Subcutaneous abdominal adipose tissue (tissue), 5 donors: ENCODE data around the gene MRGPRF.
"Not testable (repeated sequence)": the region's sequence is repeated elsewhere in the genome, so short reads cannot be mapped to it uniquely, and the experiment has no call there.

Experiments used
- H3K27ac ChIP-seq: one replicate; pipeline ENCODE4 v1.7.0; 2013; ENCODE audit warnings: low read depth, mild to moderate bottlenecking, inconsistent platforms, low read length, moderate library complexity
- H3K27me3 ChIP-seq, 5 donors: one replicate each; pipeline ENCODE4 v1.7.0; 2013; ENCODE audit warnings: low read length in 5 of 5, inconsistent platforms in 1 of 5; ENCODE audit not compliant: control insufficient read depth in 5 of 5, insufficient read depth in 4 of 5
- H3K36me3 ChIP-seq, 5 donors: one replicate each; pipeline ENCODE4 v1.7.0; 2013; ENCODE audit warnings: low read length in 5 of 5; ENCODE audit not compliant: control insufficient read depth in 5 of 5, insufficient read depth in 5 of 5
- H3K4me1 ChIP-seq, 5 donors: one replicate each; pipeline ENCODE4 v1.7.0; 2013; ENCODE audit warnings: low read length in 5 of 5, mild to moderate bottlenecking in 3 of 5, moderate library complexity in 1 of 5; ENCODE audit not compliant: control insufficient read depth in 5 of 5, insufficient read depth in 5 of 5
- H3K4me3 ChIP-seq, 5 donors: one replicate each; pipeline ENCODE4 v1.7.0; 2013; ENCODE audit warnings: low read length in 5 of 5, low read depth in 1 of 5
- H3K9ac ChIP-seq, 5 donors: one replicate each; pipeline ENCODE4 v1.7.0; 2013; ENCODE audit warnings: low read length in 5 of 5, mild to moderate bottlenecking in 4 of 5, moderate library complexity in 3 of 5
- H3K9me3 ChIP-seq, 5 donors: one replicate each; pipeline ENCODE4 v1.7.0; 2013; ENCODE audit warnings: low read length in 5 of 5; ENCODE audit not compliant: control insufficient read depth in 5 of 5
- donor health status: healthy.
- donor health status: healthy.
- donor health status: healthy.
- donor health status: healthy.
- donor health status: healthy.

The MRGPRF gene

GRCh38 chr11:69003301-69003865, 9.7 kb downstream of the MRGPRF start:
- H3K27me3 ChIP-seq = peaks cover 0 to 5% (median 0%) of the 10 kb centered on the region in 5 donors
- H3K27ac ChIP-seq = no peak overlapping the region
- no peaks in the 10 kb centered on the region for H3K9me3 ChIP-seq
- H3K4me1 ChIP-seq = peaks cover 2 to 45% (median 28%) of the 10 kb centered on the region in 5 donors
- H3K9ac ChIP-seq = no peak overlapping the region
- H3K4me3 ChIP-seq = no peak overlapping the region
- peaks cover 0 to 34% (median 4%) of the 10 kb centered on the region in 5 donors for H3K36me3 ChIP-seq

DNA sequence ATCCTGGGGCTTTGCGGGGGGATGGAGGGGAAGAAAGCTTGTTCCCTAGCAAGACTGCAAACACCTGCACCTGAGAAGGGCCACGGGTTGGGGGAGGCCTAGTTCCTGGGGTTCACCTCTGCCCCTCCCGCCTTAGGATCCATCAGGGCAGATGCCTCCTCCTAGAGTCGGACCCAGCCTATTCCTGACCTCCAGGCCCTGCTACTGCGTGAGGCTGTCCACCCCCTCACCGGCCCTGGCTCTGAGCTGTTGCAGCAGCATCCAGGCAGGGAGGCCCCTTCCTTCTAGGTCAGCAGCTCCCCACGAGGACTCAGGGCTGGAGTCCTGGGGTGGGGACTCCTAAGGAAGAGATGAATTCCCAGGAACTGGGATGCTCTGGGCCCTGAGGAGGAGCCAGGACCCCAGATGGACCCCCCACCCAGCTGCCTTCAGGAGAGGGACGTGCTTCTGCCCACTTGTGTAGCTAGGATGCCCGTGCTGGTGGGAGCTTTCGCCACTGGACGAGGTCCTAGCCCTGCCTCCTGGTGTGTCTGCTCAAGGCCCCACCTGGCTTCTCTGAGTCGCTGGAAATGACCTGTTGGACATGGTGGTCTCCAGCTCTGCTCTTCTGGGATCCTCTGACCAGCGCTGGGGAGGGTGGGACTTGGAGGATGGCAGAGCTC, 10.3 kb downstream of the MRGPRF start:
- no peak overlapping the region for H3K9ac ChIP-seq

DNA sequence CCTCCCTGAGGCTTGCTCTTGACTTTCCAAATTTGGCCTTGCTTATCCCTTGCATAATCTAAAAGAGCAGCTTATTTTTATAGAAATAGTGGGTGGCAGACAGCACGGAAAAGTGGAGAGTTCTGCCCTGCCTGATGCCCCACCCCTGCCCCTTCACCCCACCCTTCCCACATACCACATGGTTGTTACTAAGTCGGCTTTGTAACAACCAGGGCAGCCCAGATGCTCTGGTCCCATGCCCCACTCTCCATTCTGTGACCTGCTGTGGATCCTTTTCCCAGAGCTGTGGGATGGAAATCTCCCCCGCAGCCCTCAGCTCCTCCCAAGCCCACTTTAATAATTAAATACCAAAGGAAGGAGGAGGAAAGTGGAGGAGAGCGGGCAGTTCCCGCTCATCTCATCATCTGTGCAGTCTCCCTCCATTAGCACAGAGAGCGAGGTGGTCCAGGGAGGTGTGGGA, 10.9 kb downstream of the MRGPRF start:
- no peak overlapping the region for H3K9ac ChIP-seq
- H3K27me3 ChIP-seq = peaks cover 0 to 5% (median 0%) of the 10 kb centered on the region in 5 donors
- H3K4me1 ChIP-seq = peaks cover 0 to 39% (median 24%) of the 10 kb centered on the region in 5 donors
- no peak overlapping the region for H3K27ac ChIP-seq
- no peaks in the 10 kb centered on the region for H3K9me3 ChIP-seq
- H3K36me3 ChIP-seq = peaks cover 0 to 34% (median 4%) of the 10 kb centered on the region in 5 donors
- H3K4me3 ChIP-seq = no peak overlapping the region

More for the DNA sequence above, 10.3 kb downstream of the MRGPRF start:
- Histone ChIP-seq H3K4me3 (no peak overlapping the region), H3K36me3 (peaks cover 0 to 34% (median 4%) of the 10 kb centered on the region in 5 donors), H3K27ac (no peak overlapping the region), H3K9me3 (no peaks in the 10 kb centered on the region), H3K27me3 (peaks cover 0 to 5% (median 0%) of the 10 kb centered on the region in 5 donors), H3K4me1 (peaks cover 0 to 43% (median 28%) of the 10 kb centered on the region in 5 donors)

DNA sequence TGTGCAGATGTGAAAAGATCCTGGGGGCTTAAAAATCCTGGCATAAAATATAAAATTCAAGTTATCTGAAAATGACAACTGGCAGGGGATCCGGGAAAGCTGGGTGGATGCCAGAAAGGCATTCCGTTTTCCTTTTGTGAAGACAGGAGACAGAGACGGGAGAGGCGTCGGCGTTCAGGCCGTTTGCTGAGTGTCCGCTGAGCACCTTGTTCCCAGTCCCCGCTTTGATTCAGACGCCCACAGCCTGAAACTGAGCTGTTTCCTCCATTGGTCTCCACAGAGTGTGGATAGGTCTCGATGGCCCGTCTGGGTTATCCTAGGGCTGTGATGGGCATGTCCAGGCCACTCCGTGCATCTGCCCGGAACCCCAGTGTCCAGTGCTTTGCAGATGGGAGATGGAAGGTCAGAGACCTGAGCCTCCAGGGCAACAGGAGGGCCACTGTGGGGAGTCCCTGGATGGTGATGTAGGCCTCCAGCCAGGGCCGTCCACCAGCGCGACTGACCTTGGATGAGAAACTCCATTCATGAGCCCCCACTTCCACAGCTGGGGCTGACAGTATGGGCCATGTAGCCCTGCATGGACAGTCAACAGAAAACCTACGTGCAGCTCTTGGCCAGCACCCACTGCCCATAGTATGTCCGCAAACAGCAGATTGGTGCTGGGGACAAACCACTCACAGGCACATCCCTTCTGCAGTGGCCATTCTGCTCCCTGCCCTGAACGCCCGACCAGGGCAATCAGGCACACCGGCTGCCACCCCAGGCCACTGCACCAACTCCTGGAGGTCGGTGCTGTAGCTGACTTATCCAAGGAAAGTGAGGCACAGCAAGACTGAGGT, 11.6 kb downstream of the MRGPRF start:
- H3K27me3 ChIP-seq = peaks cover 0 to 5% (median 0%) of the 10 kb centered on the region in 5 donors
- H3K9ac ChIP-seq = no peak overlapping the region
- no peak overlapping the region for H3K4me3 ChIP-seq
- peak overlapping the region; percentile 32 for H3K27ac ChIP-seq
- peaks cover 0 to 34% (median 4%) of the 10 kb centered on the region in 5 donors for H3K36me3 ChIP-seq
- peaks cover 0 to 35% (median 24%) of the 10 kb centered on the region in 5 donors for H3K4me1 ChIP-seq
- H3K9me3 ChIP-seq = no peaks in the 10 kb centered on the region

DNA sequence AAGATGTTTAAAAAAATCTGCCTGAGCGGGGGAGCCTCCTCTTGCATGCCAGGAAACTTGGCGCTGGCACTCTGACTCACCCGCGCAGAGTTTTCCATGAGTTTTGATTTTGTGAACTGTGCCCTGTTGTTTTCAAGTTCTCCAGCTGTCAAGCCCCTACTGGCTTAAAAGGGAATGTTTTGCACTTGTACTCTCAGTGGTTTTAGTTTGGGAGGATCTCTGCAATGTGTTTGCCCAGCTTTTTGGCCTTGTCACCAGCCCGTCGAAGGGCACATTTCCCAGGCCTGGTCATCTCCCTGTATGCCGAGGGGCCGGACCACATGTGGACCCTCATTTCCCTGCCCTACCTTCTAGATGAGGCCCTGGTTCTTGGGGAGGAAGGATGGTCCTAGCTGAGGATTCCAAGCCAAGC, 12.2 kb downstream of the MRGPRF start:
- H3K4me1 ChIP-seq = peaks cover 0 to 35% (median 24%) of the 10 kb centered on the region in 5 donors
- H3K4me3 ChIP-seq = no peak overlapping the region
- H3K27me3 ChIP-seq = peaks cover 0 to 3% (median 0%) of the 10 kb centered on the region in 5 donors
- H3K27ac ChIP-seq = peak overlapping the region; percentile 32
- H3K9me3 ChIP-seq = no peaks in the 10 kb centered on the region
- peaks cover 0 to 31% (median 4%) of the 10 kb centered on the region in 5 donors for H3K36me3 ChIP-seq
- H3K9ac ChIP-seq = no peak overlapping the region

DNA sequence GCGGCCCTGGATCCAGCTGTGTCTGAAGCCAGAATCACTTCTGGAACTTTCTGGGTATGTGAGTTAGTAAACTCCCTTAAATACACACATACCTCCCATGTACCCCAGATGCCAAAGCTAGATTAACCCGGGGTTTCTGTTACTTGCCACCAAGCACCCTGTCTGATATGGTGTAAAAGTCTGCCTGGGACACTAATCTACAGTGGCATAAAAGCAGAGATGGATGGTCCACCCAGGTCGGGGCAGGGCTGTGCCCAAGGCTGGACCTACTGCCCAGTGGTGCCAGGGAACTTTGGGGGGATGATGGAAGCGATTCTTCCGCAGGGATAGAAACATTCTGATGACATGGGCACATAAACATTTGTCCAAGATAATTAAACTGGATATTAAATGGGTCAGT, 12.7 kb downstream of the MRGPRF start:
- Histone ChIP-seq H3K27me3 (peaks cover 0 to 2% (median 0%) of the 10 kb centered on the region in 5 donors), H3K4me3 (no peak overlapping the region), H3K4me1 (peaks cover 0 to 35% (median 24%) of the 10 kb centered on the region in 5 donors), H3K27ac (no peak overlapping the region), H3K9me3 (no peaks in the 10 kb centered on the region), H3K9ac (peak overlapping the region in 1 of 5 donors; percentile 26), H3K36me3 (peaks cover 0 to 27% (median 2%) of the 10 kb centered on the region in 5 donors)

GRCh38 chr11:68999748-69000355, 13.2 kb downstream of the MRGPRF start:
- not testable (repeated sequence) for H3K27ac ChIP-seq, H3K27me3 ChIP-seq, H3K9me3 ChIP-seq, H3K9ac ChIP-seq, H3K4me3 ChIP-seq
- peaks cover 0 to 22% (median 0%) of the 10 kb centered on the region in 5 donors for H3K36me3 ChIP-seq
- peaks cover 0 to 35% (median 24%) of the 10 kb centered on the region in 5 donors for H3K4me1 ChIP-seq

DNA sequence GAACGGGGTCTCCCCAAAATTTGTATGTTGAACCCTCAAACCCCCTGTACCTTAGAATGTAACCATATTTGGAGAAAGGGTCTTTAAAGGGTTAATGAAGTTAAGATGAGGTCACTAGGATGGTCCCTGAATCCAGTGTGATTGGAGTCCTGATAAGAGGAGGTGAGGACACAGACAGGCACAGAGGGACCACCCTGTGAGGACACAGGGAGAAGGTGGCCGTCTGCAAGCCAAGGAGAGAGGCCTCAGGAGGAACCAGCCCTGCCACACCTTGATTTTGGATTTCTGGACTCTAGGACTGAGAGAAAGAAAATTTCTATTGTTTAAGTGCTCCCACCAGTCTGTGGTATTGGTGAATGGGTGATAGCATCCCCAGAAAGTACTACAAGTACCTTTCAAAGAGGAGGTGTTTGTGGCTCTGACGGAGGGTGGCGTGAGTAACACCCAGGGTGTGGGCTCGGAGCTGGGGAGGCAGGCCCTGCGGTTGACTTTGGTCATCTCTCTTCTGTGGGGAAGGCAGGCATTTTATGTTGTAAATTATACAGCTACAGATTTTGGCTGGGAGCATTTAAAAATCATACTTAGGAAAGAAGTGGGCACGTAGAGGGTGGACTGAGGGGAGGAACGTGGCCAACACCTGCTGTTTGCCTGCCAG, 13.8 kb downstream of the MRGPRF start:
- no peak overlapping the region for H3K4me3 ChIP-seq
- peaks cover 0 to 15% (median 0%) of the 10 kb centered on the region in 5 donors for H3K36me3 ChIP-seq
- peaks cover 0 to 5% (median 2%) of the 10 kb centered on the region in 5 donors for H3K27me3 ChIP-seq
- no peak overlapping the region for H3K9ac ChIP-seq
- H3K27ac ChIP-seq = no peak overlapping the region
- no peaks in the 10 kb centered on the region for H3K9me3 ChIP-seq
- peaks cover 0 to 36% (median 24%) of the 10 kb centered on the region in 5 donors for H3K4me1 ChIP-seq

- H3K27me3 ChIP-seq = peaks cover 0 to 11% (median 6%) of the 10 kb centered on the region in 5 donors
- peak overlapping the region in 1 of 5 donors; percentile 29 for H3K4me3 ChIP-seq
- H3K27ac ChIP-seq = no peak overlapping the region
- H3K9me3 ChIP-seq = no peaks in the 10 kb centered on the region
- peaks cover 0 to 8% (median 0%) of the 10 kb centered on the region in 5 donors for H3K36me3 ChIP-seq
- peak overlapping the region in 1 of 5 donors; percentile 14 for H3K9ac ChIP-seq
- peaks cover 0 to 36% (median 24%) of the 10 kb centered on the region in 5 donors for H3K4me1 ChIP-seq
Observed at GRCh38 chr11:68998390-68998911, 14.6 kb downstream of the MRGPRF start.
